Activated naive CD4-positive, alpha-beta T cell (primary cell): ENCODE results near the gene SLC4A1AP.

ENCODE experiments used
- DNase-seq, 4 experiments: peaks; one replicate each; lab custom pipeline; 2025; lab: John Stamatoyannopoulos, UW

SLC4A1AP gene

GRCh38 chr2:27702302-27702701, 38.6 kb downstream of the SLC4A1AP start:
- DNase-seq, result no peak

- peak; percentile 57 to 79 (median 66) for DNase-seq
Measured at GRCh38 chr2:27703638-27704341, 40.1 kb downstream of the SLC4A1AP start.

GRCh38 chr2:27704342-27704876, 40.7 kb downstream of the SLC4A1AP start:
- no peak for DNase-seq

GRCh38 chr2:27705851-27706622, 42.3 kb downstream of the SLC4A1AP start:
- no peak for DNase-seq

GRCh38 chr2:27707462-27708256, 44.0 kb downstream of the SLC4A1AP start:
- DNase-seq, result no peak

- DNase-seq, result no peak
Measured at GRCh38 chr2:27708257-27708654, 44.6 kb downstream of the SLC4A1AP start.

GRCh38 chr2:27708666-27709065, 45.0 kb downstream of the SLC4A1AP start:
- no peak for DNase-seq

- DNase-seq, result no peak
Measured at GRCh38 chr2:27709326-27709725, 45.6 kb downstream of the SLC4A1AP start.

GRCh38 chr2:27709960-27710575, 46.4 kb downstream of the SLC4A1AP start:
- no peak for DNase-seq

- no peak for DNase-seq
Measured at GRCh38 chr2:27710640-27711430, 47.1 kb downstream of the SLC4A1AP start.

- DNase-seq, result no peak
Measured at GRCh38 chr2:27711804-27712203, 48.1 kb downstream of the SLC4A1AP start.

- DNase-seq, result no peak
Measured at GRCh38 chr2:27712522-27712921, 48.8 kb downstream of the SLC4A1AP start.

- no peak for DNase-seq
Measured at GRCh38 chr2:27713201-27713600, 49.5 kb downstream of the SLC4A1AP start.

GRCh38 chr2:27714053-27714452, 50.4 kb downstream of the SLC4A1AP start:
- no peak for DNase-seq

- no peak for DNase-seq
Measured at GRCh38 chr2:27714851-27715291, 51.2 kb downstream of the SLC4A1AP start.

- DNase-seq, result peak in 1 of 4 experiments; percentile 15
Measured at GRCh38 chr2:27715318-27716210, 51.9 kb downstream of the SLC4A1AP start.

- DNase-seq, result no peak
Measured at GRCh38 chr2:27716301-27717069, 52.8 kb downstream of the SLC4A1AP start.

- DNase-seq, result no peak
Measured at GRCh38 chr2:27717070-27717795, 53.5 kb downstream of the SLC4A1AP start.
